OCI-LY7 (cell line): ENCODE measurements around the gene LMX1B. TPM values are rescaled to one million over a fixed set of nuclear protein-coding genes. Genes with fewer than 3 reads are reported as not detected.

Experiments
- BruUV-seq: library from RNA; stranded (reverse); fragments of 400-500 nt; replicated peaks from 2 replicates; lab custom pipeline; 2021; lab: Mats Ljungman, UMichigan
- CTCF ChIA-PET: fragments of 300-600 bp; sonication (Branson Sonifier 250); formaldehyde crosslinking; loops from one replicate; lab custom pipeline; 2022; ENCODE audit warnings: antibody characterized with exemption; ENCODE audit not compliant: unreplicated experiment; lab: Charles Lee
- POLR2A ChIA-PET: fragments of 300-600 bp; sonication (Branson Sonifier 250); formaldehyde crosslinking; loops from one replicate; lab custom pipeline; 2022; ENCODE audit warnings: antibody characterized with exemption; lab: Charles Lee
- DNase-seq: peaks from one replicate; pipeline ENCODE4 v3.0.0-alpha.2; 2015; ENCODE audit warnings: low spot score
- H2AFZ ChIP-seq: fragments of 200-600 bp; sonication (generic), shearing (Covaris generic); 2 replicates; pipeline ENCODE4 v1.6.1; 2014; ENCODE audit warnings: mild to moderate bottlenecking, antibody characterized with exemption, low read length, moderate library complexity
- H3K27ac ChIP-seq: fragments of 200-600 bp; sonication (generic); 2 replicates; pipeline ENCODE4 v1.5.1; 2014; ENCODE audit warnings: mixed run types, low read depth, mild to moderate bottlenecking, moderate library complexity, low read length, inconsistent platforms; ENCODE audit not compliant: poor library complexity, severe bottlenecking
- H3K36me3 ChIP-seq: fragments of 200-600 bp; sonication (generic); 2 replicates; pipeline ENCODE4 v1.6.1; 2014; ENCODE audit warnings: mild to moderate bottlenecking, antibody characterized with exemption, low read length, moderate library complexity, mixed read lengths; ENCODE audit not compliant: insufficient read depth
- H3K4me1 ChIP-seq: fragments of 200-600 bp; sonication (generic); 2 replicates; pipeline ENCODE4 v1.5.1; 2014; ENCODE audit warnings: mild to moderate bottlenecking, low read length; ENCODE audit not compliant: insufficient read depth, poor library complexity, severe bottlenecking
- H3K4me2 ChIP-seq: fragments of 200-600 bp; sonication (generic); 2 replicates; pipeline ENCODE4 v1.6.1; 2014; ENCODE audit warnings: mild to moderate bottlenecking, low read length
- H3K4me3 ChIP-seq: fragments of 200-600 bp; sonication (generic); 2 replicates; pipeline ENCODE4 v1.5.1; 2014; ENCODE audit warnings: mild to moderate bottlenecking, low read depth, low read length; ENCODE audit not compliant: poor library complexity, severe bottlenecking
- H3K79me2 ChIP-seq: fragments of 200-600 bp; sonication (generic); 2 replicates; pipeline ENCODE4 v1.6.1; 2016; ENCODE audit warnings: low read depth, mild to moderate bottlenecking, low read length, moderate library complexity, mixed read lengths; ENCODE audit not compliant: insufficient read depth
- H3K9me2 ChIP-seq: fragments of 200-600 bp; sonication (generic); 2 replicates; pipeline ENCODE4 v1.6.1; 2016; ENCODE audit warnings: mild to moderate bottlenecking, low read length, mixed read lengths; ENCODE audit not compliant: insufficient read depth
- H3K9me3 ChIP-seq: fragments of 200-600 bp; sonication (generic); 2 replicates; pipeline ENCODE4 v1.6.1; 2014; ENCODE audit warnings: mild to moderate bottlenecking, mixed run types, low read length, mixed read lengths
- H4K20me1 ChIP-seq: fragments of 200-600 bp; sonication (generic); 2 replicates; pipeline ENCODE4 v1.6.1; 2014; ENCODE audit warnings: mild to moderate bottlenecking, antibody characterized with exemption, low read length, moderate library complexity, mixed read lengths; ENCODE audit not compliant: insufficient read depth
- CTCF ChIP-seq: fragments of 200-600 bp; sonication (generic); conservative IDR thresholded peaks from 2 replicates; pipeline ENCODE4 v1.5.1; 2014; ENCODE audit warnings: mild to moderate bottlenecking, antibody characterized with exemption, low read length, moderate library complexity, mixed read lengths
- EZH2phosphoT487 ChIP-seq: fragments of 200-600 bp; sonication (generic); IDR thresholded peaks from 2 replicates; pipeline ENCODE4 v1.6.1; 2018; ENCODE audit warnings: low read depth, borderline replicate concordance, mild to moderate bottlenecking, mixed run types, antibody characterized with exemption, low read length, moderate library complexity, mixed read lengths
- intact Hi-C: fragments of 100-400 bp; cut with micrococcal nuclease; formaldehyde crosslinking; loops from one replicate; pipeline ENCODE4 v1.10.0; 2022; ENCODE audit not compliant: unreplicated experiment
- total RNA-seq, 2 experiments: library from RNA; depleted of rRNA in 1 of 2; stranded (reverse); fragments of >200 nt in 1 of 2; shearing (Covaris generic) in 1 of 2; gene quantifications; 2 replicates each; pipeline ENCODE4 v1.2.3, GENCODE V29; 2014 to 2022

LMX1B gene
- total RNA-seq, 2 experiments from 2014 or later = not detected

GRCh38 chr9:126635661-126636439 is 22.1 kb downstream of the LMX1B start:
- Histone ChIP-seq H4K20me1 (no peaks in the 10 kb centered on the region), H3K9me2 (no peaks in the 10 kb centered on the region), H3K4me3 (no peak overlapping the region), H3K4me1 (no peaks in the 10 kb centered on the region), H2AFZ (no peak overlapping the region), H3K4me2 (no peak overlapping the region), H3K36me3 (no peaks in the 10 kb centered on the region), H3K9me3 (no peaks in the 10 kb centered on the region), H3K27ac (no peak overlapping the region), H3K79me2 (no peaks in the 10 kb centered on the region)
- TF ChIP-seq EZH2phosphoT487 = no peak
- TF ChIP-seq CTCF = no peak
- CTCF ChIA-PET = no interaction called here
- BruUV-seq = no TSS peak
- intact Hi-C loops = no loop called here
- no peak for DNase-seq
- POLR2A ChIA-PET = interaction anchor here (0.7 kb wide), 1 partner anchor 1139 kb away, joined by 4 read pairs; no protein-coding TSS in a partner anchor

- no peaks in the 10 kb centered on the region for H3K9me3 ChIP-seq
- CTCF ChIA-PET = no interaction called here
- H3K9me2 ChIP-seq = no peaks in the 10 kb centered on the region
- H3K79me2 ChIP-seq = no peaks in the 10 kb centered on the region
- no peak for TF ChIP-seq CTCF
- TF ChIP-seq EZH2phosphoT487 = no peak
- H3K4me1 ChIP-seq = no peaks in the 10 kb centered on the region
- no peak overlapping the region for H3K4me2 ChIP-seq
- H3K4me3 ChIP-seq = no peak overlapping the region
- BruUV-seq = no TSS peak
- no peak for DNase-seq
- no peak overlapping the region for H3K27ac ChIP-seq
- H2AFZ ChIP-seq = no peak overlapping the region
- POLR2A ChIA-PET = no interaction called here
- intact Hi-C loops = no loop called here
- H4K20me1 ChIP-seq = no peaks in the 10 kb centered on the region
- H3K36me3 ChIP-seq = no peaks in the 10 kb centered on the region
These were observed 23.5 kb downstream of the LMX1B start for GRCh38 chr9:126636983-126637798.
